ENCODE measurements around the gene OR13F1. TPM values are rescaled to one million over a fixed set of nuclear protein-coding genes. Genes with fewer than 3 reads are reported as not detected.

OR13F1 gene
- total RNA-seq (2013; cell fraction: nucleolus; rRNA removed): not detected in 2 replicates
- total RNA-seq (2014; rRNA removed) (not detected in 2 replicates), total RNA-seq (2014; rRNA removed; fragmentation: Illumina TruSeq; extraction: Trizol) (not detected in 2 replicates), total RNA-seq (2021) (not detected in 2 replicates), polyA plus RNA-seq (2011; rRNA removed) (not detected in 2 replicates), polyA plus RNA-seq (2014; fragmentation: Illumina TruSeq; extraction: Trizol) (not detected in 2 replicates), polyA plus RNA-seq (2014; fragmentation: Nextera tagmentation; extraction: Ambion mirVana) (not detected), polyA plus RNA-seq (2014; rRNA removed) (not detected in 2 replicates), polyA plus RNA-seq (2016; fragmentation: Nextera tagmentation; extraction: Ambion mirVana) (not detected), polyA minus RNA-seq (2011; rRNA and poly(A)+ RNA removed) (not detected in 2 replicates), Bru-seq, nascent RNA (not detected), BruChase-seq, experiment 1, labeled RNA remaining after a 6-hour chase (not detected), BruChase-seq, experiment 2, labeled RNA remaining after a 2-hour chase (not detected)
- not detected for polyA plus RNA-seq (2011; ENCODE audit: low read depth)
- not detected in 2 replicates for polyA plus RNA-seq (2011; cell fraction: cytosol; rRNA removed)
- polyA plus RNA-seq (2011; cell fraction: nucleus; rRNA removed): not detected in 2 replicates
- not detected in 2 replicates for polyA plus RNA-seq (2012)
- not detected in 2 replicates for polyA minus RNA-seq (2011; cell fraction: cytosol; rRNA and poly(A)+ RNA removed)
- polyA minus RNA-seq (2011; cell fraction: nucleus; rRNA and poly(A)+ RNA removed): not detected in 2 replicates
- long read RNA-seq, experiment 1: 0 reads
- long read RNA-seq, experiment 2: 0 reads

GRCh38 chr9:104503963-104504362, at the start of gene OR13F1:
Gene OR13F1, plus strand, starts transcription at chr9:104504263. Its CDS starts 0 bp downstream, at chr9:104504263.
- H3K27ac ChIP-seq (ENCODE audit: control insufficient read depth, insufficient read depth): no peak within 1 kb of the TSS
- SMC1A ChIA-PET (ENCODE audit: uncharacterized antibody, unreplicated experiment): no interaction called here
- H2AFZ ChIP-seq (ENCODE audit: control insufficient read depth, low read depth, low read length): no peak within 1 kb of the TSS
- H3K27me3 ChIP-seq (replicated peaks in 1 of 2; ENCODE audit: control insufficient read depth in 2 of 2, insufficient read depth in 2 of 2, low read length in 1 of 2): no peaks in the 10 kb centered on the region
- H3K9me3 ChIP-seq (replicated peaks; ENCODE audit: control insufficient read depth, insufficient read depth, low read length): no peaks in the 10 kb centered on the region
- DNase-seq (ENCODE audit: low read depth, low spot score): no peak
- intact Hi-C loops (cut with micrococcal nuclease; ENCODE audit: unreplicated experiment) (no loop called here), in situ Hi-C loops (cut with MboI) (no loop called here)
- POLR2A ChIA-PET: no interaction called here
- H3K9ac ChIP-seq (ENCODE audit: control insufficient read depth, insufficient read depth, low read length): no peak within 1 kb of the TSS
- no peaks in the 10 kb centered on the region for H4K20me1 ChIP-seq (ENCODE audit: control insufficient read depth, insufficient read depth)
- no peak for FAIRE-seq
- no peak within 1 kb of the TSS for H3K4me2 ChIP-seq (ENCODE audit: control insufficient read depth, insufficient read depth)
- RAD21 ChIA-PET (ENCODE audit: unreplicated experiment): no interaction called here
- BruUV-seq (replicated peaks): no TSS peak
- no peaks in the 10 kb centered on the region for H3K36me3 ChIP-seq (ENCODE audit: control insufficient read depth in 2 of 2, insufficient read depth in 2 of 2, low read length in 1 of 2)
- H3K4me1 ChIP-seq (ENCODE audit: control insufficient read depth, insufficient read depth, low read length): no peaks in the 10 kb centered on the region
- H3K4me3 ChIP-seq: no peak within 1 kb of the TSS
- WGBS (ENCODE audit: insufficient coverage, insufficient replicate concordance, low lambda C conversion rate, missing lambda C conversion rate): 55% methylated on average over 5 of the region's 5 CpGs
- no peak for ATAC-seq
- no peaks in the 10 kb centered on the region for H3K79me2 ChIP-seq (ENCODE audit: control insufficient read depth, insufficient read depth, low read length)
- CTCF ChIA-PET: no interaction called here
- TF ChIP-seq NRF1 (conservative IDR thresholded peaks at IDR 0.05; ENCODE audit: low read depth, low read length): no peak
- TF ChIP-seq TCF7 (IDR thresholded peaks at IDR 0.05; ENCODE audit: borderline replicate concordance): no peak
- no peak for TF ChIP-seq RBBP5 (conservative IDR thresholded peaks at IDR 0.05)
- no peak for TF ChIP-seq CBFB (IDR thresholded peaks at IDR 0.05; ENCODE audit: low read depth)
- no peak for TF ChIP-seq KLF5 (IDR thresholded peaks at IDR 0.05; ENCODE audit: partially characterized antibody)
- no peak for TF ChIP-seq ZNF217 (IDR thresholded peaks at IDR 0.05)

- no TSS peak for BruUV-seq (replicated peaks)
- no peaks in the 10 kb centered on the region for H3K9me3 ChIP-seq (replicated peaks; ENCODE audit: control insufficient read depth, insufficient read depth, low read length)
- H4K20me1 ChIP-seq (ENCODE audit: control insufficient read depth, insufficient read depth): no peaks in the 10 kb centered on the region
- in situ Hi-C loops (cut with MboI): no loop called here
- ChIA-PET SMC1A (ENCODE audit: uncharacterized antibody, unreplicated experiment) (no interaction called here), RAD21 (ENCODE audit: unreplicated experiment) (interaction anchor here (0.7 kb wide), 1 partner anchor 326 kb away, joined by 3 read pairs; no protein-coding TSS in a partner anchor), POLR2A (no interaction called here), CTCF (no interaction called here)
- no peak for FAIRE-seq
- H3K4me1 ChIP-seq (ENCODE audit: control insufficient read depth, insufficient read depth, low read length): no peaks in the 10 kb centered on the region
- intact Hi-C loops (cut with micrococcal nuclease; ENCODE audit: unreplicated experiment): no loop called here
- no peak overlapping the region for H2AFZ ChIP-seq (ENCODE audit: control insufficient read depth, low read depth, low read length)
- H3K9ac ChIP-seq (ENCODE audit: control insufficient read depth, insufficient read depth, low read length): no peak overlapping the region
- no peak overlapping the region for H3K4me2 ChIP-seq (ENCODE audit: control insufficient read depth, insufficient read depth)
- H3K27me3 ChIP-seq (replicated peaks in 1 of 2; ENCODE audit: control insufficient read depth in 2 of 2, insufficient read depth in 2 of 2, low read length in 1 of 2): no peaks in the 10 kb centered on the region
- WGBS (ENCODE audit: insufficient coverage, insufficient replicate concordance, low lambda C conversion rate, missing lambda C conversion rate): 0% methylated on average over 1 of the region's 1 CpG
- no peak for ATAC-seq
- H3K4me3 ChIP-seq: no peak overlapping the region
- H3K27ac ChIP-seq (ENCODE audit: control insufficient read depth, insufficient read depth): no peak overlapping the region
- H3K79me2 ChIP-seq (ENCODE audit: control insufficient read depth, insufficient read depth, low read length): no peaks in the 10 kb centered on the region
- no peaks in the 10 kb centered on the region for H3K36me3 ChIP-seq (ENCODE audit: control insufficient read depth in 2 of 2, insufficient read depth in 2 of 2, low read length in 1 of 2)
- no peak for DNase-seq (ENCODE audit: low read depth, low spot score)
- no peak for TF ChIP-seq NFYB (IDR thresholded peaks at IDR 0.05; ENCODE audit: insufficient read depth, low read depth, low read length)
- no peak for TF ChIP-seq USF2 (IDR thresholded peaks at IDR 0.05; ENCODE audit: borderline replicate concordance, low read depth, low read length)
- no peak for TF ChIP-seq NR2C2 (IDR thresholded peaks at IDR 0.05; ENCODE audit: borderline replicate concordance, control insufficient read depth, insufficient read length, low read depth)
- TF ChIP-seq SIN3A (IDR thresholded peaks at IDR 0.05; ENCODE audit: low read depth, low read length): no peak
- no peak for TF ChIP-seq STAT3 (IDR thresholded peaks at IDR 0.05; ENCODE audit: low read depth, low read length)
- no peak for TF ChIP-seq NR2F1 (conservative IDR thresholded peaks at IDR 0.05)
- TF ChIP-seq GABPA (IDR thresholded peaks at IDR 0.05; ENCODE audit: low read depth): no peak
Measured at GRCh38 chr9:104456831-104457230, 47.2 kb upstream of the OR13F1 start.

Measured in GM12878 (cell line).